A549 (cell line): ENCODE results near the gene TANK. TPM values are rescaled to one million over a fixed set of nuclear protein-coding genes. Genes with fewer than 3 reads are reported as not detected.

ENCODE experiments used
- ATAC-seq, 2 experiments: fragments of 200-7000 bp in 1 of 2; fragments of >200 bp in 1 of 2; cut with Nextera tagmentation in 1 of 2; cut with Tn5 transposase in 1 of 2; 3 replicates each; pipeline versions ENCODE4 v1.8.0 to v1.9.1; 2018 to 2020; ENCODE audit warnings: mild to moderate bottlenecking in 1 of 2, moderate library complexity in 1 of 2
- CTCF ChIA-PET: fragments of 300-600 bp; sonication (Branson Sonifier 250); formaldehyde crosslinking; extraction: SDS; loops from one replicate; lab custom pipeline; 2021; ENCODE audit warnings: antibody characterized with exemption, inconsistent platforms; lab: Yijun Ruan, JAX
- POLR2A ChIA-PET: fragments of 350-600 bp; formaldehyde crosslinking; extraction: SDS; loops from one replicate; lab custom pipeline; 2021; ENCODE audit warnings: antibody characterized with exemption, inconsistent platforms; lab: Yijun Ruan, JAX
- DNase-seq, 2 experiments: peaks; one replicate each; pipeline versions ENCODE4 v3.0.0 to v3.0.0-alpha.2; 2011 to 2016; ENCODE audit warnings: low read depth in 1 of 2, low spot score in 1 of 2
- FAIRE-seq: peaks from 2 replicates; lab custom pipeline; 2011; peaks lifted over from hg19 to GRCh38; lab: Jason Lieb, UNC
- H3K27ac ChIP-seq, 2 experiments: fragments of >200 bp; sonication (Bioruptor Twin); formaldehyde crosslinking; 3 replicates each; pipeline ENCODE4 v1.5.1; 2016 to 2017
- H3K4me1 ChIP-seq: fragments of >200 bp; sonication (Bioruptor Twin); formaldehyde crosslinking; 3 replicates; pipeline ENCODE4 v1.6.1; 2016
- H3K4me2 ChIP-seq: fragments of >200 bp; sonication (Bioruptor Twin); formaldehyde crosslinking; 3 replicates; pipeline ENCODE4 v1.6.1; 2016
- H3K4me3 ChIP-seq: fragments of >200 bp; sonication (Bioruptor Twin); formaldehyde crosslinking; 3 replicates; pipeline ENCODE4 v1.5.1; 2016
- H3K9me3 ChIP-seq: fragments of >200 bp; sonication (Bioruptor Twin); formaldehyde crosslinking; 3 replicates; pipeline ENCODE4 v1.6.1; 2016
- BHLHE40 ChIP-seq: IDR thresholded peaks from 2 replicates; pipeline ENCODE4 v1.6.1; 2012; ENCODE audit warnings: low read depth, low read length, inconsistent platforms
- CBX8 ChIP-seq: fragments of 200-600 bp; sonication (generic); IDR thresholded peaks from 2 replicates; pipeline ENCODE4 v1.6.1; 2016
- CEBPB ChIP-seq, 2 experiments: fragments of >200 bp in 1 of 2; sonication (Bioruptor Twin) in 1 of 2; formaldehyde crosslinking in 1 of 2; IDR thresholded peaks; 2 replicates each; pipeline ENCODE4 v1.6.1; 2012 to 2016
- CHD4 ChIP-seq: fragments of 200-600 bp; sonication (generic); IDR thresholded peaks from 2 replicates; pipeline ENCODE4 v1.6.1; 2016; ENCODE audit warnings: antibody characterized with exemption, mild to moderate bottlenecking, borderline replicate concordance
- EHF ChIP-seq: fragments of 250-450 bp; sonication (Bioruptor Pico); IDR thresholded peaks from 2 replicates; pipeline ENCODE4 v1.5.0; 2020; ENCODE audit warnings: mild to moderate bottlenecking
- ESRRA ChIP-seq: fragments of 150-350 bp; IDR thresholded peaks from 2 replicates; pipeline ENCODE4 v1.6.1; 2014; ENCODE audit warnings: mild to moderate bottlenecking, low read length, borderline replicate concordance
- FOXS1 ChIP-seq: fragments of 250-450 bp; sonication (Bioruptor Pico); IDR thresholded peaks from 2 replicates; pipeline ENCODE4 v1.5.0; 2020; ENCODE audit warnings: mild to moderate bottlenecking, moderate library complexity
- HDAC2 ChIP-seq: fragments of 200-600 bp; sonication (generic); IDR thresholded peaks from 2 replicates; pipeline ENCODE4 v1.6.1; 2016
- HEYL ChIP-seq: fragments of 250-450 bp; sonication (Bioruptor Pico); IDR thresholded peaks from 2 replicates; pipeline ENCODE4 v1.8.0; 2021; ENCODE audit warnings: mild to moderate bottlenecking, moderate library complexity
- HOXA7 ChIP-seq: fragments of 250-450 bp; sonication (Bioruptor Pico); IDR thresholded peaks from 2 replicates; pipeline ENCODE4 v1.5.0; 2020; ENCODE audit warnings: mild to moderate bottlenecking, moderate library complexity
- HOXB13 ChIP-seq: fragments of 250-450 bp; sonication (Bioruptor Pico); IDR thresholded peaks from 2 replicates; pipeline ENCODE4 v1.5.0; 2020; ENCODE audit warnings: low read depth, mild to moderate bottlenecking, moderate library complexity
- MAZ ChIP-seq: fragments of 150-350 bp; IDR thresholded peaks from 2 replicates; pipeline ENCODE4 v1.6.1; 2014; ENCODE audit warnings: antibody characterized with exemption, low read depth, low read length, borderline replicate concordance
- NPAS2 ChIP-seq: fragments of 250-450 bp; sonication (Bioruptor Pico); IDR thresholded peaks from 2 replicates; pipeline ENCODE4 v1.8.0; 2022; ENCODE audit warnings: mild to moderate bottlenecking, moderate library complexity, borderline replicate concordance
- PHF8 ChIP-seq: fragments of 200-600 bp; sonication (generic); IDR thresholded peaks from 2 replicates; pipeline ENCODE4 v1.6.1; 2016; ENCODE audit warnings: low read depth, mild to moderate bottlenecking, antibody characterized with exemption, moderate library complexity, borderline replicate concordance
- POLR2AphosphoS2 ChIP-seq: conservative IDR thresholded peaks from 2 replicates; pipeline ENCODE4 v1.6.1; 2012; ENCODE audit warnings: low read length, improper control_type of control experiment, inconsistent platforms
- REST ChIP-seq: fragments of 200-600 bp; sonication (generic); IDR thresholded peaks from 2 replicates; pipeline ENCODE4 v1.6.1; 2016; ENCODE audit warnings: antibody characterized with exemption, mild to moderate bottlenecking, moderate library complexity
- WGBS: methylation state at CpG from one replicate; pipeline ENCODE4 v1.1.6; 2017; ENCODE audit errors: missing lambda C conversion rate; 5-methylcytosine and 5-hydroxymethylcytosine counted together
- polyA plus RNA-seq, 4 experiments: library from polyadenylated mRNA; depleted of rRNA in 3 of 4; stranded (reverse); fragments of >200 nt; fragmentation: RNase III in 1 of 4; extraction: RNeasy Plus Mini Kit Qiagen cat#74134 plus additional on column Dnase treatment in 1 of 4; gene quantifications; 2 replicates in 3 of 4; 3 replicates in 1 of 4; pipeline ENCODE4 v1.2.3, GENCODE V29; 2011 to 2017
- TF ChIP-seq, protein P1 (sequence below): fragments of 250-450 bp; sonication (Bioruptor Pico); IDR thresholded peaks from 2 replicates; pipeline ENCODE4 v1.5.0; 2020; ENCODE audit warnings: low read depth, mild to moderate bottlenecking, moderate library complexity
- TF ChIP-seq, protein P2 (sequence below): fragments of >200 bp; sonication (Bioruptor Twin); formaldehyde crosslinking; IDR thresholded peaks from 2 replicates; pipeline ENCODE4 v1.6.1; 2016
- TF ChIP-seq, protein P3 (sequence below): IDR thresholded peaks from 2 replicates; pipeline ENCODE4 v1.6.1; 2012; ENCODE audit warnings: low read depth, borderline replicate concordance

The TANK gene
- polyA plus RNA-seq, 2 of the 4 experiments (the other 2 are of a cell fraction), result 59.6 to 76.3 TPM

DNA sequence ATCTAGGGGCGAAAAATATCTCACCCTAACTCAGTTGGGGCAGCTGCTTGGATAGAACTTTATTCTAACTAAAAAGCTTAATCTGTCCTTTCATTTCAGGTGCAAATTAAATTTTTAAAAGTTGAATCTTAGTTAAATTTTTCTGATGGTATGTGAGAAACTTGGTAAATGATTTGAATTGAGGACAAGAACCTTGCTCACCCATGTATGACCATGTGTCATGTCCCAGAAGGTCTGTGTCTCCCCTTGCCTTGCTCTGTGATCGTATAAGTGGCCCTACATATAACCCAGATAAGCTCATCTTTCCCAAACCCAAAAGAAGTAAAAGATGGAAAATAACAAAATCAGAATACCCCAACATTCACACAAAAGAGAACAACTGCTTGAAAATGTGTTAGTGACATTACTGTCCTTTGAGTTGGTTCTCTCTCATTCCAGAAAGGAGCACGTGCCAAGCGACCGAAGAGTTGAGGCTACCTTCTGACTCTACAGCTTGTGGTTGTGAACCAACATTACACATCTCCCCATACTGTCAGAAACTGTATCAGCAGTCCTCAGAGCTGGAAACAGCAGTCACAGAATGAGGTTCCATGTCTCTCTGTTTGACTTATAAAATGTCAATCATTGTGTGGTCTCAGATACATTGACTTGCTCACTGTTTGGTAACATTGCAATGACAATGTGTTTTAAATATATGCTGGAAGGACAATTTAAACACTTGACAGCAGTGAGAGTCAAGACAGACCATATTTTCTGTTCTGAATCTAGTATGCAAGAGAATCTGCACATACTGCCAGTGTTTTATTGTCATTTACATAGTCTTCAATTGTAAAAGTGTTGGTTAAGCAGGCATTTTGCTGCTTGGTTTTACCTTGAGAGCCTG lies 46.3 kb upstream of the TANK start:
- CTCF ChIA-PET, result interaction anchor here (1.4 kb wide), 1 partner anchor 21 kb away, joined by 4 read pairs; no protein-coding TSS in a partner anchor
- DNase-seq (no peak), ATAC-seq (no peak), FAIRE-seq (no peak)
- POLR2A ChIA-PET, result no interaction called here
- Histone ChIP-seq H3K4me2 (no peak overlapping the region), H3K4me1 (0 out of 3 replicates have a peak, but pooled peaks cover 3% of the 10 kb centered on the region), H3K9me3 (no peaks in the 10 kb centered on the region), H3K4me3 (no peak overlapping the region), H3K27ac (no peak overlapping the region)
- 91% methylated on average over 5 of the region's 5 CpGs for WGBS
- TF ChIP-seq HOXB13 (CRISPR knock-in tag), result no peak

- ChIA-PET POLR2A (no interaction called here), CTCF (interaction anchor here (0.8 to 1.4 kb wide), 3 partner anchors 10 to 51 kb away, joined by 3 to 4 read pairs (median 3); no protein-coding TSS in a partner anchor)
- H3K9me3 ChIP-seq, result no peaks in the 10 kb centered on the region
- no peak for DNase-seq
- 72% methylated on average over 2 of the region's 2 CpGs for WGBS
- H3K4me3 ChIP-seq, result no peak overlapping the region
- no peak for ATAC-seq
- no peak overlapping the region for H3K4me2 ChIP-seq
- 0 out of 3 replicates have a peak, but pooled peaks cover 3% of the 10 kb centered on the region for H3K4me1 ChIP-seq
- TF ChIP-seq PHF8 (no peak), POLR2AphosphoS2 (no peak), HDAC2 (no peak), CHD4 (no peak), CBX8 (no peak), HOXA7 (CRISPR knock-in tag) (no peak), MAZ (no peak), REST (no peak), ESRRA (no peak), EHF (CRISPR knock-in tag) (no peak), BHLHE40 (no peak), NPAS2 (CRISPR knock-in tag) (no peak), CEBPB (IDR thresholded peaks at IDR 0.05) (no peak), FOXS1 (CRISPR knock-in tag) (no peak), HEYL (CRISPR knock-in tag) (no peak), HOXB13 (CRISPR knock-in tag) (no peak)
- TF ChIP-seq, protein P1, sequence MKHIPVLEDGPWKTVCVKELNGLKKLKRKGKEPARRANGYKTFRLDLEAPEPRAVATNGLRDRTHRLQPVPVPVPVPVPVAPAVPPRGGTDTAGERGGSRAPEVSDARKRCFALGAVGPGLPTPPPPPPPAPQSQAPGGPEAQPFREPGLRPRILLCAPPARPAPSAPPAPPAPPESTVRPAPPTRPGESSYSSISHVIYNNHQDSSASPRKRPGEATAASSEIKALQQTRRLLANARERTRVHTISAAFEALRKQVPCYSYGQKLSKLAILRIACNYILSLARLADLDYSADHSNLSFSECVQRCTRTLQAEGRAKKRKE (CRISPR knock-in tag), result no peak
- TF ChIP-seq, protein P2, sequence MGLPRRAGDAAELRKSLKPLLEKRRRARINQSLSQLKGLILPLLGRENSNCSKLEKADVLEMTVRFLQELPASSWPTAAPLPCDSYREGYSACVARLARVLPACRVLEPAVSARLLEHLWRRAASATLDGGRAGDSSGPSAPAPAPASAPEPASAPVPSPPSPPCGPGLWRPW, result no peak
- TF ChIP-seq, protein P3, sequence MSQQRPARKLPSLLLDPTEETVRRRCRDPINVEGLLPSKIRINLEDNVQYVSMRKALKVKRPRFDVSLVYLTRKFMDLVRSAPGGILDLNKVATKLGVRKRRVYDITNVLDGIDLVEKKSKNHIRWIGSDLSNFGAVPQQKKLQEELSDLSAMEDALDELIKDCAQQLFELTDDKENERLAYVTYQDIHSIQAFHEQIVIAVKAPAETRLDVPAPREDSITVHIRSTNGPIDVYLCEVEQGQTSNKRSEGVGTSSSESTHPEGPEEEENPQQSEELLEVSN, result no peak
- H3K27ac ChIP-seq, result no peak overlapping the region
- FAIRE-seq, result no peak
Measured at GRCh38 chr2:161115205-161115604, 45.0 kb upstream of the TANK start.
